ENCODE measurements around the gene CRP.
A peak's percentile ranks its signal among the peaks of the same experiment; 100 is the strongest.
"Not testable (repeated sequence)": the region's sequence is repeated elsewhere in the genome, so short reads cannot be mapped to it uniquely, and the experiment has no call there.

Gene CRP

DNA sequence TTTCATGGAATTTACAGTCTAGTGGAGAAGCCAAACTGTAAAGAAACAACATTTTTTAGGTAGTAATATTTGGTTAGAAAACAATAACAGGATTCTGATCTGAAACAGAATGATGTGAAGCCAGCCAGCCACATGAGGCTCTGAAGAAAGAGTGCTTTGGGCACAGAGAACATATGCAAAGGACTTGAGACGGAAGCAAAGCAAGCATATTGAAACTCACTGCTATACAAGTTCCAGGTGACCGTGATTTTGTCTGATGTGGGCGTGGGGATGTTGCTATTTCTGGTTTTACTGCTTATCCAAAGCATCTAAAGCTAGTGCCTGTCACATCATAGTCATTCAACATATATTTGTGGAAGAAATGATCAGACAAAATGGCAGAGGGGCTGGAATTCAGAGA lies 14.7 kb downstream of the CRP start:
- DNase-seq (ENCODE audit: low read depth): no peak

DNA sequence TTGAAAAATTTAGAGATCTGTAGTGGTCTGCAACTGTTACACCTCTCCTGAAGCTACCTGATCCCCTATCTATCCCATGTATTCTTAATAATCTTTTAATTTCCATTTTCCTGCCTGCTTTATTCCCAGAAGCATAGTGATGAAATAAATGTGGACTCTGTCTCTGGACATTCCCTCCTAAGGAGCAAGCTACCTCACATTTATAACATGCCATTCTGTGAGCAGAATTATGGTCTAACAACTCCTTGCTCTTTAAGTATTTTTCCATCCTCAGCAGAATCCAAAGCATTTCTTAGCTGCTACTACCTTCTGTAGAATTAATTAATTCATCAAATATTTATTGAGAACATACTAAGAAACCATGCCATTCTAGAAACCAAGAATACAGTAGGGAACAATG lies 15.1 kb downstream of the CRP start:
- no peak for DNase-seq (ENCODE audit: low read depth)

DNA sequence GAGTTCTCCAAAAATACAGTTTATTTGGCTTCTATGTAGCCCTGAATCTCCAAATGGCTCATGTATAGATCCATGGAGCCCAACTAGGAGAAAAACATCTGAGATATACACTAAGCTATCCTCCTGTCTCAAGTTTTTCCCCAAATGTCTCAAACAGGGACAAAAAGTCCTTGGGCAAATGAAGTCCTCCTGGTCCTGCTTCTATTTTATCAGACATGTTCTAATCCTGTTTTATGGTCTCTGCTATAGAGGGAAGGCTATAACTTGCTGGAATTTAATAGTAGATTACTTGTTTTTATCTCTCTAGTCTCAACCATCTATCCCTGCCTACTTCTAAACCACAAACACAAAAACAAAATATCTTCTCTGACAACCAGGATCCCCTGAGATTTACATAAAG lies 26.9 kb downstream of the CRP start:
- peak; percentile 78 for DNase-seq (ENCODE audit: low read depth)

DNA sequence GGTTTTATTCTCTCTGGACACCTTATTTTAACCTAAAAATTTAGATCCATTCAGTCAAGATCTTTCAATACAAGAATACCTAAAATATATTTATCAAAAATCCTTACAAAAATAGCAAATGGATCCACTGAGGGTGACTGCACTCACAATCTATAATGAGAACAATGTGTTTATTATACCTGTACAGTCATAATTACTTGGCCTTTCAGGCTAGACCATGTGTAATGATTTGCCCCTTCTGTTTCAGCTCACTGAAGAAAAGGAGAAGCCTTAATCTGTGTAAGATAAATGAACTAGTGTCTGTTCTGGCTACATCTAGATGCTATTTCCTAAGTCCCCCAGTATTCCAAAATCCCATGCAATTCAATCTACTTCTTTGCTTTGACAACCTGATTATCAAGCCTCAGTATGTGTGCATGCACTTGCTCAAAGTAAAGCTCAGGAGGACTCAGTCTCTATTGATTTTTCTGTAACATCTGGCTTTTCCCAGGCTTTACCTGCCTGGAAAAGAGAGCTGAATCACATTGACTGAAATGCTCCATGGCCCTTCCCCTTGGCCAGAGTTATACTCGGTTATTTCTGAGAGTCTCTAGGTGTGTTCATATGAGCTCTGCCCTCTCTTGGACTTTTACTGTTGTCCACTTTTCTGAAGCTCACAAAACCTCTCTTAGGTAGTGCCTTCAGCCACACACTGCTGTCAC lies 27.6 kb downstream of the CRP start:
- DNase-seq (ENCODE audit: low read depth): no peak

DNA sequence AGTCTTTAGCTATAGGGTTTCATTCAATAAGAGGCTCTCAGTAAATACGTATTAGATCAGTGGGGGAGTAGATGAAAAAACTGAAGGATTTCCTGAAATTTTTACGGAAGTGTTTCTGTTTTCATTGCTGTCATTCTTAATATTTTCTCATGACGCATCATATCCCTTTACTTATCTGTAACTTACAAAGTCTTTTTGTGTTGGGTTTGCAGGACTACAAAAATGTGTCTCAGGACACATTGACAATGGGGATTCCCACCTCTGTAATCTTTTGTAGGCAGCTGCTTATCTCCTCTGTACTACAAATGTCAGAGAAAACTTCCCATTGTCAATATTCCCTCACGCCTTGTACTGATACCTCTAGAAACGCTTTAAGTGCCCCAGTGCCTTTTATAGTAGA lies 35.5 kb downstream of the CRP start:
- no peak for DNase-seq (ENCODE audit: low read depth)

DNA sequence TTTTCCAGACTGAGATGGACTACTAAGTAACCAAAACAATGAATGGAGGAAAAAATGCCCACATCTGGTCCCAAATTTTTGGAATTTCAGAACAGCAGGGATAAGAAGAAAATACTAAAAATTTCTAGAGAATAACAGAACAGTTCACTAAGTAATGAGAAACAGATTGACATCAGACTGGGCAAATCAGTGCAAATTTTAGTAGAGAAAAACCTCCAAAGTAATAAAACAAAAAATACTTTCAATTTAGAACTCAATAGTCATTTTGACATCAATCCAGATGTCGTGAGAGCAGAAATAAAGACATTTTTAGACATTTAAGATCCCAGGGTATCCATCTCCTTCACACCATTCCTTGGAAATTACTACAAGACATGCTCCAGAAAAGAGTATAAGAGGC lies 39.3 kb downstream of the CRP start:
- DNase-seq (ENCODE audit: low read depth): no peak

DNA sequence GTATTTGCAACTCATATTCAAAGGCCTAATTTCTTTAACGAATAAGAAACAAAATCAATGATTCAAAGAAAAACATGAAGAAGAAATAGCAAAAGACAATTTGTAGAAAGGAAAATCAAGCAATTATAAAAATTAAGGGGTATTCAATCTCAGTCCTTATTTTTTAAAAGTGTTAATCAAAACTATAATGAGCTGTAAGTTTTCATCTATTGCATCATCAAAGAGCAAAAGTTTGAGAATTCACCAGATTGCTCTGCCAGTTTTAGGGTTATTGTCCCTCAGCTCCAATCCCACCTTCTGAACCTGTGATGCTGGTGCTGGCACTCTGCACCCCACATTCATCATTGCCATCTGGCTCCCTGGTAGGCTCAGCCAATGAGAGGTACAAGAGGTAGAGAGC lies 42.0 kb downstream of the CRP start:
- DNase-seq (ENCODE audit: low read depth): not testable (repeated sequence)

DNA sequence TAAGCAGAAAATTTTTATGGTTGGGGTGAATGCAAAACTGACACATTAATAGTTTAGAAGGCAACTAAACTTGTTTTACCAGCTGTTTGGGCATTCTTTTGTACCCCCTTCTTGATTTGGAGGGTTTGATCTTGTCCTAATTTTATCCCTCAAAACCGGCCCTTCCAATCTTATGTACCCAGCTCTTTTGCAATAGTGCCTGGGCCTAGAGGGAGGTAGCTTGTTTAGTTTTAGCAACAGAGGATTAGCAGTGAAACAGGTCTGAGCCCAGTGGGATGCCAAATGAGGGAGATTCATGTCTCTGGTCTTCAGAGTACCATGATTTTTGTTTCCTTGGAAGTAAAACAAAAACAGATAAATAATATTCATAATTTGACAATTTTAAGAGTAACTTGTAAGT lies 45.1 kb downstream of the CRP start:
- no peak for DNase-seq (ENCODE audit: low read depth)

DNA sequence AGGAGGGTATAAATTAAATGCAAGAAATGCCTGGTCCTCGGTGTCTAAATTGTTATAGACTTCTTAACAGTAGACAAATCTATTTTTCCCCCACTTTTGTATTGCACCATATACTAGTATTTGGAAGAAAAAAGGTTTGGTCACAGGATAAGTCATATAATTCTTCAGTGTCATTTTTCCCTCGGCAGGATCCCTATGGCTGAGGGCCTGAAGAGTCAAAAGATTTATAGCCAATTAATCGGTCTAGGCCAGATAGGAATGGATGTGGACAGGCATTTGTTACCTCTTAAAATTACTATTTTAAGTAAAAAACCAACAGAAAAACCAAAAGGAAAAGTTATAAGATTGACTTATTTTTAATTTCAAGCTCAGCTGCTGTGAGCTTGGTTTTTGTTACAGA lies 45.6 kb downstream of the CRP start:
- DNase-seq (ENCODE audit: low read depth): no peak

DNA sequence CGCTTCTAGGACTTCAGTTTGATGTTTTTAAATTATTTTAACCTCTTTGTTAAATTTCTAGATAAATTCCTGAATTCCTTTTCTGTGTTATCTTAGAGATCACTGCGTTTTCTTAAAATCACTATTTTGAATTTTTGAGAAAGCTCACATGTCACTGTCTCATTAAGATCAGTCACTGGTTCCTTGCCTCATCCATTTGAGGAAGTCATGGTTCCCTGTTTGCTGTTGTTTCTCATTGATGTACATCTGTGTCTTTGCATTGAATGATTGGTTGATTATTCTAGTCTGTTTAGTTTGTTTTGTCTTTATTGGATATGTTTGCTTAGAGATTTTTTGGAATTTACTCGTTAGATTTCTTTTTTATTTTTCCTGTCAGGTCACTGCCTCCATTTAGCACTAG lies 50.1 kb downstream of the CRP start:
- no peak for DNase-seq (ENCODE audit: low read depth)

DNA sequence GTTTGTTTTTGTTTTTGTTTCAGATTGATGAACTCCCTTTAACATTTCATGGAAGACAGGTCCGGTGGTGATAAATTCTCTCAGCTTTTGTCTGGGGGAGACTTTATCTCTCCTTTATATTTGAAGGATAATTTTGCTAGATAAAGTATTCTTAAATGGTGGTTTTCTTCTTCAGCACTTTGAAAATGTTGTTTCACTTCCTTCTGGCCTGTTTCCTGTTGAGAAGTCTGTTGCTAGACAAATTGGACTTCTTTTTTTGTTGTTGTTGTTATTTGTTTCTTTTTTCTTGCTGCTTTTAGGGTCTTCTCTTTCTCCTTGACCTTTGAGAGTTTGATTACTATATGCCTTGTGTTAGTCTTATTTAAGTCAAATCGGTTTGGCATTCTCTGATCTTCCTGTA lies 50.8 kb downstream of the CRP start:
- no peak for DNase-seq (ENCODE audit: low read depth)

All from amniotic epithelial cell (primary cell).